Measurements from ENCODE around the gene HOXC4.

DNA sequence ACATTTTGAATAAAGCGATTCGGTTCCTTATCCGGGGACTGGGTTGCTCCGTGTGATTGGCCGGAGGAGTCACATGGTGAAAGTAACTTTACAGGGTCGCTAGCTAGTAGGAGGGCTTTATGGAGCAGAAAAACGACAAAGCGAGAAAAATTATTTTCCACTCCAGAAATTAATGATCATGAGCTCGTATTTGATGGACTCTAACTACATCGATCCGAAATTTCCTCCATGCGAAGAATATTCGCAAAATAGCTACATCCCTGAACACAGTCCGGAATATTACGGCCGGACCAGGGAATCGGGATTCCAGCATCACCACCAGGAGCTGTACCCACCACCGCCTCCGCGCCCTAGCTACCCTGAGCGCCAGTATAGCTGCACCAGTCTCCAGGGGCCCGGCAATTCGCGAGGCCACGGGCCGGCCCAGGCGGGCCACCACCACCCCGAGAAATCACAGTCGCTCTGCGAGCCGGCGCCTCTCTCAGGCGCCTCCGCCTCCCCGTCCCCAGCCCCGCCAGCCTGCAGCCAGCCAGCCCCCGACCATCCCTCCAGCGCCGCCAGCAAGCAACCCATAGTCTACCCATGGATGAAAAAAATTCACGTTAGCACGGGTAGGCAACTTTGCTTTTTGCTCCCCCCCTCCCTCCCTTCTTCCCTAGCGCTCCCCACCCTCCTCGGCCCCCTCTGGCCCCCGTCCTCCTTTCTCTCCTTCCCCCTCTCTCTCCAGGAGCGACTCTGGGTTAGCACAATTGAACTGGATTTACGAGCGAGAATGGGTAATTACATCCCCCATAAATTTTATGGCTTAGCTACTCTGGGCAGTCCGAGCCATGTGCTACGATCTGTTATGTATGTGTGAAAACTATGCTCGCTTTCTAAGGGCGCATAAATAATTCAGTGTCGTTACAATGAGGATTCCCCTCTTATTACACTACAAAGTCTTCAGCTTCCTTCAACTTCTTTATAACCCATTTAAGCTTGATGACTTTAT lies at the start of gene HOXC4:
- TF ChIP-seq REST (IDR thresholded peaks at IDR 0.05; ENCODE audit: borderline replicate concordance), result no peak
- TF ChIP-seq, protein P1, sequence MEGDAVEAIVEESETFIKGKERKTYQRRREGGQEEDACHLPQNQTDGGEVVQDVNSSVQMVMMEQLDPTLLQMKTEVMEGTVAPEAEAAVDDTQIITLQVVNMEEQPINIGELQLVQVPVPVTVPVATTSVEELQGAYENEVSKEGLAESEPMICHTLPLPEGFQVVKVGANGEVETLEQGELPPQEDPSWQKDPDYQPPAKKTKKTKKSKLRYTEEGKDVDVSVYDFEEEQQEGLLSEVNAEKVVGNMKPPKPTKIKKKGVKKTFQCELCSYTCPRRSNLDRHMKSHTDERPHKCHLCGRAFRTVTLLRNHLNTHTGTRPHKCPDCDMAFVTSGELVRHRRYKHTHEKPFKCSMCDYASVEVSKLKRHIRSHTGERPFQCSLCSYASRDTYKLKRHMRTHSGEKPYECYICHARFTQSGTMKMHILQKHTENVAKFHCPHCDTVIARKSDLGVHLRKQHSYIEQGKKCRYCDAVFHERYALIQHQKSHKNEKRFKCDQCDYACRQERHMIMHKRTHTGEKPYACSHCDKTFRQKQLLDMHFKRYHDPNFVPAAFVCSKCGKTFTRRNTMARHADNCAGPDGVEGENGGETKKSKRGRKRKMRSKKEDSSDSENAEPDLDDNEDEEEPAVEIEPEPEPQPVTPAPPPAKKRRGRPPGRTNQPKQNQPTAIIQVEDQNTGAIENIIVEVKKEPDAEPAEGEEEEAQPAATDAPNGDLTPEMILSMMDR (IDR thresholded peaks at IDR 0.05; ENCODE audit: poor library complexity, severe bottlenecking), result no peak
